ENCODE measurements around the gene WDR93.

Gene WDR93

GRCh38 chr15:89669309-89669865 is 21.2 kb upstream of the WDR93 start:
- H3K9me3 ChIP-seq (ENCODE audit: control insufficient read depth, low read length) = no peaks in the 10 kb centered on the region
- H3K9ac ChIP-seq = no peak overlapping the region
- H3K36me3 ChIP-seq (ENCODE audit: control insufficient read depth, insufficient read depth, low read length) = no peaks in the 10 kb centered on the region
- H3K4me1 ChIP-seq = peaks cover 4% of the 10 kb centered on the region
- no peak overlapping the region for H3K4me2 ChIP-seq (ENCODE audit: low read length)
- no peaks in the 10 kb centered on the region for H3K27me3 ChIP-seq (ENCODE audit: control insufficient read depth, insufficient read depth, low read length)
- H3K79me2 ChIP-seq = no peaks in the 10 kb centered on the region
- no peak overlapping the region for H3K27ac ChIP-seq
- TF ChIP-seq, protein P1, sequence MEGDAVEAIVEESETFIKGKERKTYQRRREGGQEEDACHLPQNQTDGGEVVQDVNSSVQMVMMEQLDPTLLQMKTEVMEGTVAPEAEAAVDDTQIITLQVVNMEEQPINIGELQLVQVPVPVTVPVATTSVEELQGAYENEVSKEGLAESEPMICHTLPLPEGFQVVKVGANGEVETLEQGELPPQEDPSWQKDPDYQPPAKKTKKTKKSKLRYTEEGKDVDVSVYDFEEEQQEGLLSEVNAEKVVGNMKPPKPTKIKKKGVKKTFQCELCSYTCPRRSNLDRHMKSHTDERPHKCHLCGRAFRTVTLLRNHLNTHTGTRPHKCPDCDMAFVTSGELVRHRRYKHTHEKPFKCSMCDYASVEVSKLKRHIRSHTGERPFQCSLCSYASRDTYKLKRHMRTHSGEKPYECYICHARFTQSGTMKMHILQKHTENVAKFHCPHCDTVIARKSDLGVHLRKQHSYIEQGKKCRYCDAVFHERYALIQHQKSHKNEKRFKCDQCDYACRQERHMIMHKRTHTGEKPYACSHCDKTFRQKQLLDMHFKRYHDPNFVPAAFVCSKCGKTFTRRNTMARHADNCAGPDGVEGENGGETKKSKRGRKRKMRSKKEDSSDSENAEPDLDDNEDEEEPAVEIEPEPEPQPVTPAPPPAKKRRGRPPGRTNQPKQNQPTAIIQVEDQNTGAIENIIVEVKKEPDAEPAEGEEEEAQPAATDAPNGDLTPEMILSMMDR (IDR thresholded peaks at IDR 0.05) = no peak
- H2AFZ ChIP-seq = no peak overlapping the region
- H3K4me3 ChIP-seq (ENCODE audit: low read depth, low read length) = no peak overlapping the region

DNA sequence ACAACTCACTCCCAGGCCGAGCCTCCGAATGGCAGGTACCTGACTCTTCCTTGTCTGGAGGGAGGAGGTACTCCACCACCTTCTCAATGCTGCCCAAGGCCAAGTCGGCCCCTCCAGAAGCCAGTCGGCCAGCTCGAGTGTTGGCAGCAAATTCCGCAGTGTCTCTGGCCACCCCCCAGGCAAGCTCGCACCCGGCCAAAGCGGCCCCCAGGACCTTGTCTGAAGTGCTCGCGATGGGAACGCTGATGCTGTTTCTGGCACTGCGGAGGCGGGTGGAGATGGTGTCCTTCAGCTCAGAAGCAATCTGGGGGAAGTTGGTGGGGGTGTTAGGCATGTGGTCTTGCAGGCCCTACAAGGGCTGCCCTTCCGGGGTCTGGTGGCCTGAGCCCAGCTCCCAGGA is 20.7 kb upstream of the WDR93 start:
- Histone ChIP-seq H3K4me1 (peaks cover 2% of the 10 kb centered on the region), H3K9ac (no peak overlapping the region), H2AFZ (no peak overlapping the region), H3K4me2 (ENCODE audit: low read length) (no peak overlapping the region), H3K27ac (no peak overlapping the region), H3K9me3 (ENCODE audit: control insufficient read depth, low read length) (no peaks in the 10 kb centered on the region), H3K4me3 (ENCODE audit: low read depth, low read length) (no peak overlapping the region), H3K27me3 (ENCODE audit: control insufficient read depth, insufficient read depth, low read length) (no peaks in the 10 kb centered on the region), H3K36me3 (ENCODE audit: control insufficient read depth, insufficient read depth, low read length) (no peaks in the 10 kb centered on the region), H3K79me2 (no peaks in the 10 kb centered on the region)
- TF ChIP-seq, protein P1 (IDR thresholded peaks at IDR 0.05) = no peak

DNA sequence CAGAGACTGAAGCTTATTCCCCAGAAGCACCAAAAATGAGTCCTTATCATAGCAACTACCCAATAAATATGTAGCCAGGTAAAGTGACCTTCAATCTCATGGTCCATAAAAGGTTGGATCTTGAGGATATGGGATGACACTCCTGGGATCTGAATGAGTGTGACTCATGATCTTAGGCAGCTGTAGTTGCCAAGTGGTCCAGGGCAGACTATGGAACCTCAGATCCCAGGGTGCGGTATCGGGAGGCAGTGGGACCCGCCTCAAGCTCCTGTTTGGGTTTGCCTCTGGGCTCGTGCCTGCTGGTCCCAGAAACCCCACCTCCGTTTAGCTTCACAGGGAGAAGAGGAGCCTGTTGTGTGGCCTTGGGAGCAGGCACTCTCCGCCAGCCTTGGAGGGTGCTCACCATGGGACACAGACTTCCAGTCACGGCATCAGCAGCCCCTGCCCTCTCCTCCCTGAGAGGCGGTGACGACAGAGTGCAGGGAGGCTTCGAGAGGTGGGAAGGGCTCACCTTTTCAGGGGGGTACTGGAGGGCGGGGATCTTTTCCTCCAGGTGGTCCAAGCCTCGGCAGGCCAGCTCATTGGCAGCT is 19.5 kb upstream of the WDR93 start:
- Histone ChIP-seq H3K9me3 (ENCODE audit: control insufficient read depth, low read length) (no peaks in the 10 kb centered on the region), H3K27me3 (ENCODE audit: control insufficient read depth, insufficient read depth, low read length) (no peaks in the 10 kb centered on the region), H3K36me3 (ENCODE audit: control insufficient read depth, insufficient read depth, low read length) (no peaks in the 10 kb centered on the region), H3K9ac (no peak overlapping the region), H2AFZ (no peak overlapping the region), H3K27ac (no peak overlapping the region), H3K4me2 (ENCODE audit: low read length) (no peak overlapping the region), H3K4me3 (ENCODE audit: low read depth, low read length) (no peak overlapping the region), H3K4me1 (no peaks in the 10 kb centered on the region), H3K79me2 (no peaks in the 10 kb centered on the region)
- TF ChIP-seq, protein P1 (IDR thresholded peaks at IDR 0.05) = no peak

DNA sequence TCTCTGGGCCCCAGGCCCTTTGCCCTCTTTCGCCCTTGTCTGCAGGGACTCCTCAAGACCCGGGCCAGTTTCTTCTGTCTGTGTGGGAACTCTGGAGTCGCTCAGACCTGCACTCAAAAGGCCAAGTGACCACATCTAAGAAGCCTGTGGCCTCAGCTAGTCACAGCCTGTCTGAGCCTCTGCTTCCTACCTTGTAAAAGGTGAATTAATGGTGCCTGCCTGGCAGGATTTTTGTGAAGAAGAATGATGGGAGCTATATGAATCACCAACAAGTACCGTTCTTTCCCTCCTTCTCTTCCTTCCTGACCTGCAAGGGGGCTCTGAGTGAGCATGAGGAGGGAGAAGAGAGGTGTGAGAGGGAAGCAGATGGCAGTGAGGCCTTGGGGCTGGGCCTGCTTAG is 18.9 kb upstream of the WDR93 start:
- H3K4me1 ChIP-seq = no peaks in the 10 kb centered on the region
- H3K9me3 ChIP-seq (ENCODE audit: control insufficient read depth, low read length) = no peaks in the 10 kb centered on the region
- H3K9ac ChIP-seq = no peak overlapping the region
- H3K27ac ChIP-seq = no peak overlapping the region
- H3K79me2 ChIP-seq = no peaks in the 10 kb centered on the region
- H3K4me3 ChIP-seq (ENCODE audit: low read depth, low read length) = no peak overlapping the region
- H3K4me2 ChIP-seq (ENCODE audit: low read length) = no peak overlapping the region
- no peak overlapping the region for H2AFZ ChIP-seq
- no peaks in the 10 kb centered on the region for H3K36me3 ChIP-seq (ENCODE audit: control insufficient read depth, insufficient read depth, low read length)
- no peaks in the 10 kb centered on the region for H3K27me3 ChIP-seq (ENCODE audit: control insufficient read depth, insufficient read depth, low read length)
- TF ChIP-seq, protein P1 (IDR thresholded peaks at IDR 0.05) = no peak

All from parathyroid adenoma (tissue), 2 donors.